H1 (cell line): Measurements from ENCODE around the gene SCAMP5. TPM values are rescaled to one million over a fixed set of nuclear protein-coding genes. Genes with fewer than 3 reads are reported as not detected.

ENCODE experiments used
- CTCF ChIA-PET: fragments of 300-600 bp; sonication (Branson Sonifier 250); formaldehyde crosslinking; loops from one replicate; lab custom pipeline; 2021; ENCODE audit not compliant: partially characterized antibody; lab: Charles Lee
- POLR2A ChIA-PET: fragments of 300-600 bp; sonication (Branson Sonifier 250); formaldehyde crosslinking; loops from one replicate; lab custom pipeline; 2021; ENCODE audit warnings: inconsistent platforms; ENCODE audit not compliant: partially characterized antibody; lab: Charles Lee
- DNase-seq, 2 experiments: peaks; one replicate each; pipeline versions ENCODE4 v3.0.0 to v3.0.0-alpha.2; 2010 to 2022; ENCODE audit warnings: low spot score in 2 of 2, low read depth in 1 of 2, mixed read lengths in 1 of 2
- FAIRE-seq: peaks from 2 replicates; lab custom pipeline; 2011; peaks lifted over from hg19 to GRCh38; lab: Jason Lieb, UNC
- H2AFZ ChIP-seq: 2 replicates; pipeline ENCODE4 v1.8.1; 2012; ENCODE audit warnings: low read length, inconsistent platforms
- H2AK5ac ChIP-seq: 2 replicates; pipeline ENCODE4 v1.6.1; 2013; ENCODE audit warnings: low read depth, low read length
- H2BK120ac ChIP-seq: replicated peaks from 2 replicates; pipeline ENCODE3; 2013; ENCODE audit warnings: low read depth, low read length, inconsistent platforms
- H2BK12ac ChIP-seq: 2 replicates; pipeline ENCODE4 v1.6.1; 2013; ENCODE audit warnings: low read depth, low read length
- H2BK15ac ChIP-seq: 2 replicates; pipeline ENCODE4 v1.6.1; 2013; ENCODE audit warnings: low read length
- H2BK20ac ChIP-seq: 2 replicates; pipeline ENCODE4 v1.6.1; 2013; ENCODE audit warnings: low read length
- H2BK5ac ChIP-seq: 2 replicates; pipeline ENCODE4 v1.6.1; 2013; ENCODE audit warnings: low read depth, low read length
- H3K14ac ChIP-seq: 2 replicates; pipeline ENCODE4 v1.6.1; 2013; ENCODE audit warnings: inconsistent platforms; ENCODE audit not compliant: insufficient read length
- H3K18ac ChIP-seq: 2 replicates; pipeline ENCODE4 v1.6.1; 2013; ENCODE audit warnings: low read length; ENCODE audit errors: extremely low read depth
- H3K23ac ChIP-seq: 2 replicates; pipeline ENCODE4 v1.6.1; 2013; ENCODE audit warnings: inconsistent platforms; ENCODE audit not compliant: insufficient read length
- H3K23me2 ChIP-seq: 2 replicates; pipeline ENCODE4 v1.6.1; 2013; ENCODE audit warnings: low read depth, low read length
- H3K27ac ChIP-seq: 2 replicates; pipeline ENCODE4 v1.6.1; 2011; ENCODE audit warnings: low read depth, low read length, inconsistent platforms
- H3K27me3 ChIP-seq, 4 experiments: replicated peaks in 1 of 4; 1 replicate in 1 of 4; 2 replicates in 3 of 4; pipeline versions ENCODE4 v1.6.1 to v1.8.1; 2011 to 2013; ENCODE audit warnings: low read length in 3 of 4, mild to moderate bottlenecking in 3 of 4, inconsistent platforms in 2 of 4, mixed read lengths in 2 of 4, moderate library complexity in 1 of 4; ENCODE audit not compliant: control insufficient read depth in 3 of 4, insufficient read depth in 3 of 4; ENCODE audit errors: extremely low read depth in 1 of 4
- H3K36me3 ChIP-seq, 4 experiments: 2 replicates each; pipeline versions ENCODE4 v1.6.1 to v1.8.1; 2011 to 2013; ENCODE audit warnings: mild to moderate bottlenecking in 4 of 4, low read length in 3 of 4, moderate library complexity in 2 of 4, control low read depth in 1 of 4, inconsistent platforms in 1 of 4; ENCODE audit not compliant: insufficient read depth in 4 of 4, control insufficient read depth in 2 of 4
- H3K4ac ChIP-seq: replicated peaks from 2 replicates; pipeline ENCODE3; 2013; ENCODE audit warnings: low read length, low read depth, mixed read lengths, inconsistent platforms; ENCODE audit not compliant: insufficient read length
- H3K4me1 ChIP-seq, 4 experiments: replicated peaks in 1 of 4; 1 replicate in 1 of 4; 2 replicates in 3 of 4; pipeline versions ENCODE4 v1.6.1 to v1.8.1; 2011 to 2013; ENCODE audit warnings: low read length in 3 of 4, inconsistent platforms in 2 of 4, mixed read lengths in 1 of 4; ENCODE audit not compliant: insufficient read depth in 4 of 4, control insufficient read depth in 3 of 4
- H3K4me2 ChIP-seq, 2 experiments: 2 replicates each; pipeline versions ENCODE4 v1.6.1 to v1.8.1; 2011 to 2013; ENCODE audit warnings: low read depth in 2 of 2, low read length in 2 of 2, control low read depth in 1 of 2, inconsistent platforms in 1 of 2, mild to moderate bottlenecking in 1 of 2; ENCODE audit not compliant: insufficient read depth in 1 of 2
- H3K4me3 ChIP-seq, 4 experiments: fragments of 200-600, 300-600 bp in 1 of 4; sonication (generic), shearing (Covaris generic), sonication (Bioruptor Twin) in 1 of 4; 2 replicates each; pipeline versions ENCODE4 v1.5.1 to v1.8.1; 2011 to 2016; ENCODE audit warnings: low read length in 4 of 4, low read depth in 3 of 4, control low read depth in 2 of 4, inconsistent platforms in 2 of 4, mild to moderate bottlenecking in 2 of 4, mixed read lengths in 1 of 4, moderate library complexity in 1 of 4; ENCODE audit not compliant: insufficient read depth in 2 of 4; ENCODE audit errors: extremely low read depth in 1 of 4
- H3K56ac ChIP-seq: replicated peaks from 2 replicates; pipeline ENCODE3; 2013; ENCODE audit warnings: low read depth, mild to moderate bottlenecking, mixed read lengths, low read length, inconsistent platforms; ENCODE audit not compliant: insufficient read length
- H3K79me1 ChIP-seq: 2 replicates; pipeline ENCODE4 v1.6.1; 2013; ENCODE audit warnings: low read depth, low read length, control low read depth
- H3K79me2 ChIP-seq, 2 experiments: 2 replicates each; pipeline versions ENCODE4 v1.6.1 to v1.8.1; 2012 to 2013; ENCODE audit warnings: low read length in 2 of 2, mild to moderate bottlenecking in 2 of 2, inconsistent platforms in 1 of 2; ENCODE audit not compliant: insufficient read depth in 2 of 2, control insufficient read depth in 1 of 2
- H3K9ac ChIP-seq, 4 experiments: replicated peaks in 1 of 4; 1 replicate in 1 of 4; 2 replicates in 3 of 4; pipeline versions ENCODE4 v1.6.1 to v1.8.1; 2011 to 2013; ENCODE audit warnings: low read depth in 3 of 4, low read length in 3 of 4, control low read depth in 2 of 4, mild to moderate bottlenecking in 2 of 4, moderate library complexity in 2 of 4, inconsistent platforms in 1 of 4; ENCODE audit errors: extremely low read depth in 1 of 4
- H3K9me3 ChIP-seq, 2 experiments: 2 replicates each; pipeline versions ENCODE4 v1.6.1 to v1.8.1; 2012 to 2013; ENCODE audit warnings: mild to moderate bottlenecking in 2 of 2, moderate library complexity in 2 of 2, control low read depth in 1 of 2, inconsistent platforms in 1 of 2, low read depth in 1 of 2, low read length in 1 of 2, mixed read lengths in 1 of 2; ENCODE audit not compliant: insufficient read depth in 2 of 2
- H4K20me1 ChIP-seq, 2 experiments: replicated peaks in 1 of 2; 2 replicates each; pipeline versions ENCODE3 to v1.8.1; 2011 to 2013; ENCODE audit warnings: inconsistent platforms in 2 of 2, low read length in 2 of 2, mild to moderate bottlenecking in 1 of 2; ENCODE audit not compliant: insufficient read depth in 2 of 2, control insufficient read depth in 1 of 2
- H4K5ac ChIP-seq: 2 replicates; pipeline ENCODE4 v1.6.1; 2013; ENCODE audit warnings: low read length, low read depth, mixed read lengths, inconsistent platforms; ENCODE audit not compliant: insufficient read length
- H4K8ac ChIP-seq: 2 replicates; pipeline ENCODE4 v1.8.0; 2013; ENCODE audit warnings: mild to moderate bottlenecking, moderate library complexity, low read length, inconsistent platforms; ENCODE audit not compliant: insufficient read depth; ENCODE audit errors: extremely low read depth
- H4K91ac ChIP-seq: replicated peaks from 2 replicates; pipeline ENCODE3; 2013; ENCODE audit warnings: low read length, mixed read lengths, inconsistent platforms; ENCODE audit not compliant: insufficient read length
- BACH1 ChIP-seq: IDR thresholded peaks from 2 replicates; pipeline ENCODE4 v1.6.1; 2012; ENCODE audit warnings: low read length, improper control_type of control experiment
- CBX5 ChIP-seq: fragments of 300-800, 300-1000 bp; sonication (generic); IDR thresholded peaks from 2 replicates; pipeline ENCODE4 v1.7.1; 2016; ENCODE audit warnings: antibody characterized with exemption, low read length, low read depth
- CTBP2 ChIP-seq: IDR thresholded peaks from 2 replicates; pipeline ENCODE4 v1.7.0; 2011; ENCODE audit warnings: borderline replicate concordance, mild to moderate bottlenecking, moderate library complexity, mixed read lengths, low read length; ENCODE audit not compliant: insufficient read depth, insufficient read length
- EP300 ChIP-seq, 2 experiments: IDR thresholded peaks; 1 replicate in 1 of 2; 2 replicates in 1 of 2; pipeline ENCODE4 v1.6.1; 2011 to 2012; ENCODE audit warnings: low read depth in 2 of 2, low read length in 2 of 2, mild to moderate bottlenecking in 2 of 2, borderline replicate concordance in 1 of 2, inconsistent platforms in 1 of 2, moderate library complexity in 1 of 2
- HDAC2 ChIP-seq, 2 experiments: fragments of 300-600 bp in 1 of 2; sonication (generic) in 1 of 2; IDR thresholded peaks; 2 replicates each; pipeline ENCODE4 v1.6.1; 2011 to 2012; ENCODE audit warnings: low read depth in 2 of 2, low read length in 2 of 2, mild to moderate bottlenecking in 2 of 2, moderate library complexity in 2 of 2, borderline replicate concordance in 1 of 2, inconsistent platforms in 1 of 2
- JUND ChIP-seq: IDR thresholded peaks from 2 replicates; pipeline ENCODE4 v1.6.1; 2011; ENCODE audit warnings: mild to moderate bottlenecking, improper control_type of control experiment, low read length
- PHF8 ChIP-seq: fragments of 200-600 bp; sonication (generic); conservative IDR thresholded peaks from 2 replicates; pipeline ENCODE4 v1.7.1; 2012; ENCODE audit warnings: low read depth, mild to moderate bottlenecking, inconsistent platforms, low read length, moderate library complexity
- SIN3A ChIP-seq, 2 experiments: IDR thresholded peaks in 1 of 2; conservative IDR thresholded peaks in 1 of 2; 2 replicates each; pipeline ENCODE4 v1.6.1; 2011 to 2012; ENCODE audit warnings: low read length in 2 of 2, improper control_type of control experiment in 1 of 2, low read depth in 1 of 2, mild to moderate bottlenecking in 1 of 2
- SP1 ChIP-seq: IDR thresholded peaks from 2 replicates; pipeline ENCODE4 v1.6.1; 2011; ENCODE audit warnings: low read depth, low read length
- SUZ12 ChIP-seq: fragments of 200-600 bp; sonication (generic); IDR thresholded peaks from 2 replicates; pipeline ENCODE4 v1.6.1; 2012; ENCODE audit warnings: mild to moderate bottlenecking, inconsistent platforms, low read length, moderate library complexity, mixed read lengths
- TAF7 ChIP-seq: optimal IDR thresholded peaks from 2 replicates; pipeline ENCODE3; 2011; ENCODE audit warnings: low read depth, mild to moderate bottlenecking, inconsistent platforms, low read length, moderate library complexity, borderline replicate concordance
- TEAD4 ChIP-seq: IDR thresholded peaks from 2 replicates; pipeline ENCODE4 v1.6.1; 2012; ENCODE audit warnings: low read depth, low read length, inconsistent platforms, mixed read lengths
- WGBS, 2 experiments: shearing (Covaris generic) in 1 of 2; methylation state at CpG; one replicate each; pipeline versions ENCODE4 v1.1.6 to v1.1.7; 2013 to 2015; ENCODE audit warnings: low lambda C conversion rate in 2 of 2, mixed read lengths in 2 of 2, inconsistent platforms in 1 of 2, low coverage in 1 of 2, missing lambda C conversion rate in 1 of 2; ENCODE audit not compliant: insufficient replicate concordance in 2 of 2, insufficient coverage in 1 of 2, insufficient read length in 1 of 2; ENCODE audit errors: extremely low coverage in 1 of 2, missing lambda C conversion rate in 1 of 2; 5-methylcytosine and 5-hydroxymethylcytosine counted together
- polyA plus RNA-seq, 7 experiments: library from polyadenylated mRNA; depleted of rRNA in 3 of 7; stranded (reverse) in 5 of 7; unstranded in 2 of 7; fragments of >200 nt in 5 of 7; fragments of 200-250 nt in 2 of 7; gene quantifications; 1 replicate in 5 of 7; 2 replicates in 1 of 7; 4 replicates in 1 of 7; pipeline versions ENCODE4 v1.2.1 to v1.2.3, GENCODE V29; 2011 to 2013; ENCODE audit warnings: missing spikeins in 2 of 7, mixed read lengths in 2 of 7
- total RNA-seq: library from RNA; stranded (reverse); fragmentation: NEBNext Ultra II Directional; extraction: Animal tissue kit (Norgen Biotek cat#: 25700); gene quantifications from 2 replicates; pipeline ENCODE4 v1.2.1, GENCODE V29; 2021

Gene SCAMP5
- total and polyA plus RNA-seq, 2 of the 8 experiments (the other 6 are each of a cell fraction or from before 2014, with no cell fraction given) = 55.4 to 94.7 TPM

- Histone ChIP-seq H3K4me3 (no peak overlapping the region), H2BK5ac (no peak overlapping the region), H3K36me3 (no peaks in the 10 kb centered on the region), H2BK12ac (no peak overlapping the region), H3K9me3 (no peaks in the 10 kb centered on the region), H4K91ac (no peak overlapping the region), H3K23ac (no peak overlapping the region), H3K9ac (no peak overlapping the region), H3K56ac (no peak overlapping the region), H3K4me1 (peaks cover 3 to 7% (median 3%) of the 10 kb centered on the region in 4 experiments; a peak in 6 of 7 replicates), H3K18ac (no peak overlapping the region), H3K27ac (no peak overlapping the region), H4K8ac (no peak overlapping the region), H3K4me2 (peak overlapping the region in 1 of 2 experiments; percentile 33; a peak in 1 of 4 replicates), H3K79me1 (no peaks in the 10 kb centered on the region; the same call in 1 of the 2 replicates), H4K20me1 (peaks cover 5 to 18% of the 10 kb centered on the region in 2 experiments), H3K79me2 (peaks cover 0 to 3% of the 10 kb centered on the region in 2 experiments; a peak in 1 of 4 replicates), H3K4ac (no peak overlapping the region), H3K23me2 (no peaks in the 10 kb centered on the region), H4K5ac (no peak overlapping the region), H2BK120ac (no peak overlapping the region), H2AK5ac (no peak overlapping the region), H3K14ac (no peak overlapping the region), H2BK15ac (no peak overlapping the region), H3K27me3 (no peaks in the 10 kb centered on the region), H2AFZ (no peak overlapping the region), H2BK20ac (no peak overlapping the region)
- 28% methylated on average over 2 of the region's 2 CpGs; no CpG with 5 or more reads in 1 of the 2 experiments for WGBS, 2 experiments
- DNase-seq (peak; percentile 64 to 71), FAIRE-seq (peak; percentile 74)
- POLR2A ChIA-PET = interaction anchor here (0.6 to 1.6 kb wide), 6 partner anchors 8 to 165 kb away, joined by 3 to 7 read pairs (median 4); partner anchors contain the start of genes C15orf39 and PPCDC
- CTCF ChIA-PET = interaction anchor here (0.6 to 2.9 kb wide), 14 partner anchors 9 to 272 kb away, joined by 3 to 14 read pairs (median 5); partner anchors contain the start of gene C15orf39
- no peak for TF ChIP-seq BACH1
- no peak; the same call in 1 of the 2 replicates for TF ChIP-seq JUND
- TF ChIP-seq EP300 (IDR thresholded peaks at IDR 0.05; ENCODE audit: borderline replicate concordance in 1 of 2, low read depth in 2 of 2, low read length in 2 of 2) = peak in 1 of 2 experiments; percentile 60; a peak in 1 of 3 replicates
- TF ChIP-seq HDAC2 (IDR thresholded peaks at IDR 0.05; ENCODE audit: borderline replicate concordance in 1 of 2, low read depth in 2 of 2, low read length in 2 of 2) = no peak
- no peak for TF ChIP-seq PHF8
- TF ChIP-seq TEAD4 = 0 out of 2 replicates have a peak, but pooled peaks have one; percentile 8
- no peak for TF ChIP-seq CTBP2
- TF ChIP-seq SP1 = peak; percentile 76
- no peak for TF ChIP-seq SUZ12
- TF ChIP-seq CBX5 = no peak
- TF ChIP-seq TAF7 = no peak
- TF ChIP-seq SIN3A (conservative IDR thresholded peaks at IDR 0.05 in 1 of 2, IDR thresholded peaks at IDR 0.05 in 1 of 2; ENCODE audit: low read depth in 1 of 2, low read length in 2 of 2) = no peak
Measured at GRCh38 chr15:75036212-75036616, 40.9 kb downstream of the SCAMP5 start.
